H1 (cell line): Measurements from ENCODE around the gene NSD2. TPM values are rescaled to one million over a fixed set of nuclear protein-coding genes. Genes with fewer than 3 reads are reported as not detected.

Experiments used
- CTCF ChIA-PET: fragments of 300-600 bp; sonication (Branson Sonifier 250); formaldehyde crosslinking; loops from one replicate; lab custom pipeline; 2021; ENCODE audit not compliant: partially characterized antibody; lab: Charles Lee
- POLR2A ChIA-PET: fragments of 300-600 bp; sonication (Branson Sonifier 250); formaldehyde crosslinking; loops from one replicate; lab custom pipeline; 2021; ENCODE audit warnings: inconsistent platforms; ENCODE audit not compliant: partially characterized antibody; lab: Charles Lee
- DNase-seq, 2 experiments: peaks; one replicate each; pipeline versions ENCODE4 v3.0.0 to v3.0.0-alpha.2; 2010 to 2022; ENCODE audit warnings: low spot score in 2 of 2, low read depth in 1 of 2, mixed read lengths in 1 of 2
- FAIRE-seq: peaks from 2 replicates; lab custom pipeline; 2011; peaks lifted over from hg19 to GRCh38; lab: Jason Lieb, UNC
- H2AFZ ChIP-seq: 2 replicates; pipeline ENCODE4 v1.8.1; 2012; ENCODE audit warnings: low read length, inconsistent platforms
- H2AK5ac ChIP-seq: 2 replicates; pipeline ENCODE4 v1.6.1; 2013; ENCODE audit warnings: low read depth, low read length
- H2BK120ac ChIP-seq: replicated peaks from 2 replicates; pipeline ENCODE3; 2013; ENCODE audit warnings: low read depth, low read length, inconsistent platforms
- H2BK12ac ChIP-seq: 2 replicates; pipeline ENCODE4 v1.6.1; 2013; ENCODE audit warnings: low read depth, low read length
- H2BK15ac ChIP-seq: 2 replicates; pipeline ENCODE4 v1.6.1; 2013; ENCODE audit warnings: low read length
- H2BK20ac ChIP-seq: 2 replicates; pipeline ENCODE4 v1.6.1; 2013; ENCODE audit warnings: low read length
- H2BK5ac ChIP-seq: 2 replicates; pipeline ENCODE4 v1.6.1; 2013; ENCODE audit warnings: low read depth, low read length
- H3K14ac ChIP-seq: 2 replicates; pipeline ENCODE4 v1.6.1; 2013; ENCODE audit warnings: inconsistent platforms; ENCODE audit not compliant: insufficient read length
- H3K18ac ChIP-seq: 2 replicates; pipeline ENCODE4 v1.6.1; 2013; ENCODE audit warnings: low read length; ENCODE audit errors: extremely low read depth
- H3K23ac ChIP-seq: 2 replicates; pipeline ENCODE4 v1.6.1; 2013; ENCODE audit warnings: inconsistent platforms; ENCODE audit not compliant: insufficient read length
- H3K23me2 ChIP-seq: 2 replicates; pipeline ENCODE4 v1.6.1; 2013; ENCODE audit warnings: low read depth, low read length
- H3K27ac ChIP-seq: 2 replicates; pipeline ENCODE4 v1.6.1; 2011; ENCODE audit warnings: low read depth, low read length, inconsistent platforms
- H3K27me3 ChIP-seq, 4 experiments: replicated peaks in 1 of 4; 1 replicate in 1 of 4; 2 replicates in 3 of 4; pipeline versions ENCODE4 v1.6.1 to v1.8.1; 2011 to 2013; ENCODE audit warnings: low read length in 3 of 4, mild to moderate bottlenecking in 3 of 4, inconsistent platforms in 2 of 4, mixed read lengths in 2 of 4, moderate library complexity in 1 of 4; ENCODE audit not compliant: control insufficient read depth in 3 of 4, insufficient read depth in 3 of 4; ENCODE audit errors: extremely low read depth in 1 of 4
- H3K36me3 ChIP-seq, 4 experiments: 2 replicates each; pipeline versions ENCODE4 v1.6.1 to v1.8.1; 2011 to 2013; ENCODE audit warnings: mild to moderate bottlenecking in 4 of 4, low read length in 3 of 4, moderate library complexity in 2 of 4, control low read depth in 1 of 4, inconsistent platforms in 1 of 4; ENCODE audit not compliant: insufficient read depth in 4 of 4, control insufficient read depth in 2 of 4
- H3K4ac ChIP-seq: replicated peaks from 2 replicates; pipeline ENCODE3; 2013; ENCODE audit warnings: low read length, low read depth, mixed read lengths, inconsistent platforms; ENCODE audit not compliant: insufficient read length
- H3K4me1 ChIP-seq, 4 experiments: replicated peaks in 1 of 4; 1 replicate in 1 of 4; 2 replicates in 3 of 4; pipeline versions ENCODE4 v1.6.1 to v1.8.1; 2011 to 2013; ENCODE audit warnings: low read length in 3 of 4, inconsistent platforms in 2 of 4, mixed read lengths in 1 of 4; ENCODE audit not compliant: insufficient read depth in 4 of 4, control insufficient read depth in 3 of 4
- H3K4me2 ChIP-seq, 2 experiments: 2 replicates each; pipeline versions ENCODE4 v1.6.1 to v1.8.1; 2011 to 2013; ENCODE audit warnings: low read depth in 2 of 2, low read length in 2 of 2, control low read depth in 1 of 2, inconsistent platforms in 1 of 2, mild to moderate bottlenecking in 1 of 2; ENCODE audit not compliant: insufficient read depth in 1 of 2
- H3K4me3 ChIP-seq, 4 experiments: fragments of 200-600, 300-600 bp in 1 of 4; sonication (generic), shearing (Covaris generic), sonication (Bioruptor Twin) in 1 of 4; 2 replicates each; pipeline versions ENCODE4 v1.5.1 to v1.8.1; 2011 to 2016; ENCODE audit warnings: low read length in 4 of 4, low read depth in 3 of 4, control low read depth in 2 of 4, inconsistent platforms in 2 of 4, mild to moderate bottlenecking in 2 of 4, mixed read lengths in 1 of 4, moderate library complexity in 1 of 4; ENCODE audit not compliant: insufficient read depth in 2 of 4; ENCODE audit errors: extremely low read depth in 1 of 4
- H3K56ac ChIP-seq: replicated peaks from 2 replicates; pipeline ENCODE3; 2013; ENCODE audit warnings: low read depth, mild to moderate bottlenecking, mixed read lengths, low read length, inconsistent platforms; ENCODE audit not compliant: insufficient read length
- H3K79me1 ChIP-seq: 2 replicates; pipeline ENCODE4 v1.6.1; 2013; ENCODE audit warnings: low read depth, low read length, control low read depth
- H3K79me2 ChIP-seq, 2 experiments: 2 replicates each; pipeline versions ENCODE4 v1.6.1 to v1.8.1; 2012 to 2013; ENCODE audit warnings: low read length in 2 of 2, mild to moderate bottlenecking in 2 of 2, inconsistent platforms in 1 of 2; ENCODE audit not compliant: insufficient read depth in 2 of 2, control insufficient read depth in 1 of 2
- H3K9ac ChIP-seq, 4 experiments: replicated peaks in 1 of 4; 1 replicate in 1 of 4; 2 replicates in 3 of 4; pipeline versions ENCODE4 v1.6.1 to v1.8.1; 2011 to 2013; ENCODE audit warnings: low read depth in 3 of 4, low read length in 3 of 4, control low read depth in 2 of 4, mild to moderate bottlenecking in 2 of 4, moderate library complexity in 2 of 4, inconsistent platforms in 1 of 4; ENCODE audit errors: extremely low read depth in 1 of 4
- H3K9me3 ChIP-seq, 2 experiments: 2 replicates each; pipeline versions ENCODE4 v1.6.1 to v1.8.1; 2012 to 2013; ENCODE audit warnings: mild to moderate bottlenecking in 2 of 2, moderate library complexity in 2 of 2, control low read depth in 1 of 2, inconsistent platforms in 1 of 2, low read depth in 1 of 2, low read length in 1 of 2, mixed read lengths in 1 of 2; ENCODE audit not compliant: insufficient read depth in 2 of 2
- H4K20me1 ChIP-seq, 2 experiments: replicated peaks in 1 of 2; 2 replicates each; pipeline versions ENCODE3 to v1.8.1; 2011 to 2013; ENCODE audit warnings: inconsistent platforms in 2 of 2, low read length in 2 of 2, mild to moderate bottlenecking in 1 of 2; ENCODE audit not compliant: insufficient read depth in 2 of 2, control insufficient read depth in 1 of 2
- H4K5ac ChIP-seq: 2 replicates; pipeline ENCODE4 v1.6.1; 2013; ENCODE audit warnings: low read length, low read depth, mixed read lengths, inconsistent platforms; ENCODE audit not compliant: insufficient read length
- H4K8ac ChIP-seq: 2 replicates; pipeline ENCODE4 v1.8.0; 2013; ENCODE audit warnings: mild to moderate bottlenecking, moderate library complexity, low read length, inconsistent platforms; ENCODE audit not compliant: insufficient read depth; ENCODE audit errors: extremely low read depth
- H4K91ac ChIP-seq: replicated peaks from 2 replicates; pipeline ENCODE3; 2013; ENCODE audit warnings: low read length, mixed read lengths, inconsistent platforms; ENCODE audit not compliant: insufficient read length
- HDAC6 ChIP-seq: IDR thresholded peaks from one replicate; pipeline ENCODE4 v1.7.1; 2012; ENCODE audit warnings: low read depth, mild to moderate bottlenecking, inconsistent platforms, low read length, moderate library complexity
- POU5F1 ChIP-seq: IDR thresholded peaks from 2 replicates; pipeline ENCODE4 v1.6.1; 2011; ENCODE audit warnings: low read depth, mild to moderate bottlenecking, low read length, moderate library complexity
- SP2 ChIP-seq: IDR thresholded peaks from 2 replicates; pipeline ENCODE4 v1.6.1; 2012; ENCODE audit warnings: mild to moderate bottlenecking, low read length, inconsistent platforms
- SP4 ChIP-seq: IDR thresholded peaks from 2 replicates; pipeline ENCODE4 v1.6.1; 2012; ENCODE audit warnings: low read length, inconsistent platforms
- WGBS, 2 experiments: shearing (Covaris generic) in 1 of 2; methylation state at CpG; one replicate each; pipeline versions ENCODE4 v1.1.6 to v1.1.7; 2013 to 2015; ENCODE audit warnings: low lambda C conversion rate in 2 of 2, mixed read lengths in 2 of 2, inconsistent platforms in 1 of 2, low coverage in 1 of 2, missing lambda C conversion rate in 1 of 2; ENCODE audit not compliant: insufficient replicate concordance in 2 of 2, insufficient coverage in 1 of 2, insufficient read length in 1 of 2; ENCODE audit errors: extremely low coverage in 1 of 2, missing lambda C conversion rate in 1 of 2; 5-methylcytosine and 5-hydroxymethylcytosine counted together
- polyA plus RNA-seq, 7 experiments: library from polyadenylated mRNA; depleted of rRNA in 3 of 7; stranded (reverse) in 5 of 7; unstranded in 2 of 7; fragments of >200 nt in 5 of 7; fragments of 200-250 nt in 2 of 7; gene quantifications; 1 replicate in 5 of 7; 2 replicates in 1 of 7; 4 replicates in 1 of 7; pipeline versions ENCODE4 v1.2.1 to v1.2.3, GENCODE V29; 2011 to 2013; ENCODE audit warnings: missing spikeins in 2 of 7, mixed read lengths in 2 of 7
- total RNA-seq: library from RNA; stranded (reverse); fragmentation: NEBNext Ultra II Directional; extraction: Animal tissue kit (Norgen Biotek cat#: 25700); gene quantifications from 2 replicates; pipeline ENCODE4 v1.2.1, GENCODE V29; 2021

Gene NSD2
- total and polyA plus RNA-seq, 2 of the 8 experiments (the other 6 are each of a cell fraction or from before 2014, with no cell fraction given): 26.7 to 129 TPM

DNA sequence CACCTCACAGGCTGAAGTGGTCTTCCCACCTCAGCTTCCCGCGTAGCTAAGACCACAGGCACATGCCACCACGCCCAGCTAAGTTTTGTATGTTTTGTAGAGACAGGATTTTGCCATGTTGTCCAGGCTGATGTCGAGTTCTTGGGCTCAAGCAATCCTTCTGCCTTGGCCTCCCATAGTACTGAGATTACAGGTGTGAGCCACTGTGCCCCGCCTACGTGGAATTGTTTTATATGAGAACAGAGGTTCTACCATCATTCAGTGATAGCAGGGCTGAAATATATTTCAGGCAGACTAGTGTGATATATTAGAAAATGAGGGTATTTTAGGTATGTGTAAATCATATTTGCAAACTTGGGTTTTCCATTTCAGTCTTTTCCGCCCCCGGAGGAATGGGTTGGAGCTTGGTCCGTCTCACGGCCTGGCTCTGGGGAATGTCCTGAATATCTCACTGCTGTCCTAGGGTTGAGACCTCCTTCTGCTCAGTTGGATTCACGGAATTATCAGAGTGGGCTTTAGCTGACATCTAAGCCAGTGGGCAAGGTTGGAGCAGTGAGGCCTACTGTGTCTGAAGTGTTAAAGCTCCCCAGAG, 19.9 kb downstream of the NSD2 start:
- no peak for FAIRE-seq
- Histone ChIP-seq H3K79me2 (peaks cover 10 to 91% of the 10 kb centered on the region in 2 experiments; a peak in 3 of 4 replicates), H3K14ac (no peak overlapping the region), H2AFZ (no peak overlapping the region), H3K27me3 (no peaks in the 10 kb centered on the region), H4K20me1 (peaks cover 24 to 27% of the 10 kb centered on the region in 2 experiments), H3K79me1 (peaks cover 16% of the 10 kb centered on the region), H3K4me2 (no peak overlapping the region), H2AK5ac (no peak overlapping the region), H3K4ac (no peak overlapping the region), H2BK120ac (no peak overlapping the region), H4K91ac (no peak overlapping the region), H3K9me3 (no peaks in the 10 kb centered on the region), H2BK12ac (no peak overlapping the region), H3K4me3 (no peak overlapping the region), H3K18ac (no peak overlapping the region), H3K27ac (no peak overlapping the region), H3K23me2 (no peaks in the 10 kb centered on the region), H4K5ac (no peak overlapping the region), H2BK5ac (no peak overlapping the region), H3K4me1 (no peaks in the 10 kb centered on the region), H2BK20ac (no peak overlapping the region), H3K23ac (no peak overlapping the region), H2BK15ac (no peak overlapping the region), H4K8ac (no peak overlapping the region), H3K56ac (no peak overlapping the region), H3K9ac (no peak overlapping the region), H3K36me3 (no peaks in the 10 kb centered on the region)
- CTCF ChIA-PET: interaction anchor here (0.6 to 3.9 kb wide), 5 partner anchors 8 to 61 kb away, joined by 3 to 28 read pairs (median 3); no protein-coding TSS in a partner anchor
- POLR2A ChIA-PET: no interaction called here
- no peak for DNase-seq
- no peak for TF ChIP-seq POU5F1
- no peak for TF ChIP-seq SP2
- TF ChIP-seq HDAC6: no peak
- no peak for TF ChIP-seq SP4
- 94% methylated on average over 11 of the region's 11 CpGs; no CpG with 5 or more reads in 1 of the 2 experiments for WGBS, 2 experiments
